GM21526 (cell line): Measurements from ENCODE around the gene ATG12.
A peak's percentile ranks its signal among the peaks of the same experiment; 100 is the strongest.
"Not testable (repeated sequence)": the region's sequence is repeated elsewhere in the genome, so short reads cannot be mapped to it uniquely, and the experiment has no call there.

ENCODE experiments used
- ATAC-seq: cut with Tn5 transposase; IDR thresholded peaks from one replicate; pipeline ENCODE4 v1.9.1; 2021; ENCODE audit warnings: moderate library complexity; ENCODE audit not compliant: unreplicated experiment, low FRiP score

Gene ATG12

DNA sequence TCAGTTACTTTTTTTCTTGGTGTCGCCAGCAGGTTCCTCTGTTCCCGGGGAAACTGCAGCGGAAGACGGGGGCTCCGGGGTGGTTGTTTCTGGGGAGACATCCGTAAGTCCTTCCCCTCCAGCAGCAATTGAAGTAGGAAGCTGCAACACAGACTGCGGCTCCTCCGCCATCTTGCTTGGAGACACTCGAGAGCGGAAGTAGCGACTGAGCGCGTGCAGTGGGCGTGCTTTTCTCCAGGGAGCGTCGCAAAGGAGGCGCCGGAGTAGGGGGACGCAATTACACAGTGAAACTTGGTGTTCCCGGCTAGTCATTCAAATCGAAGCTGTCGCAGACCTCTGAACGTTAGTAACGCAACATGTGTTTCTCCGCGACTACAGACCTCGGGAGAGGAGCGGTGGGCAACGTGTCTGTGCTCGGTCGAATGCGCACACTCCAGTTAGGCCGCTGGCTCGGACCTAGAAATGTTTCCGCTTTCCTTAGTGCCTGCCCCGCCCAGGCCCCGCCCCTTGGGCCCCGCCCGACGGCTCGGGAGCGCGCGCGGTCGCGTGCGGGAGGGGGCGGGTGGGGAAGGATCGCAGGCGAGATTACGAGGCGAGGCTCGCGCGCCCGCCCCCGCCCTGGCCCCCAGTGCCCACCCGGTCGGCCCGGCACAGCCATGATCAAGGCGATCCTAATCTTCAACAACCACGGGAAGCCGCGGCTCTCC, at the start of gene ATG12, which contains the start of gene AP3S1:
Gene ATG12, minus strand, starts transcription at position 184 of the 707 bp plus-strand sequence. Its CDS starts 13 bp downstream, at position 171.
Gene AP3S1, plus strand, starts transcription at position 554 of the 707 bp plus-strand sequence. Its CDS starts 103 bp downstream, at position 657.
- peak; percentile 85 for ATAC-seq

DNA sequence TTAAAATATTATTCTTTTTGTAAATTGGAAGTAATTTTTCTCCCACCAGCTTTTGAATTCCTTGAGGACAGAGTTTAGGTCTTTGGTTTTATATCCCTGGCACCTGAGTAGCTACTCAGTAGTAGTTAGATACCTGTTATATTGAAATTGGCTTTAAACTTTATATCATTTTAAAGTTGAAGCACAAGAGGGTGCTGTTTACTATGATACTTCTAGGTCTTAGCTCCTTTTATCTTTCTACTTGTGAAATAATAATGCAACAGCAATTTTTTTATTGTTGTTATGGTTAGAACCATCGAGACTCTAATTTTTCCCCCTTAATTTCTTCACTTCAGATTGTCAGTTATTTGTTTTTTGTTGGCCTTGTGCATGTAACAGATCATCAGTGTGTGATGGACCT, 46.7 kb upstream of the ATG12 start:
- ATAC-seq = no peak

DNA sequence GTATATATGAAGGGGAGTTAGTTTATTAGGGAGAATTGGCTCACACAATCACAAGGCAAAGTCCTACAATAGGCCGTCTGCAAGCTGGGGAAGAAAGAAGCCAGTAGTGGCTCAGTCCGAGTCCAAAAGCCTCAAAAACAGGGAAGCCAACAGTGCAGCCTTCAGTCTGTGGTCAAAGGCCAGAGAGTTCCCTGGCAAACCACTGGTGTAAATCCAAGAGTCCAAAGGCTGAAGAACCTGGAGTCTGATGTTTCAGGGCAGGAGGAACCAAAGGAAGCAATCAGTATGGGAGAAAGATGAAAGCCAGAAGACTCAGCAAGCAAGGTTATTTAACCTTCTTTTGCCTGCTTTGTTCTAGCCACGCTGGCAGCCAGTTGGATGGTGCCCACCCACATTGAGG, 43.8 kb upstream of the ATG12 start:
- not testable (repeated sequence) for ATAC-seq

DNA sequence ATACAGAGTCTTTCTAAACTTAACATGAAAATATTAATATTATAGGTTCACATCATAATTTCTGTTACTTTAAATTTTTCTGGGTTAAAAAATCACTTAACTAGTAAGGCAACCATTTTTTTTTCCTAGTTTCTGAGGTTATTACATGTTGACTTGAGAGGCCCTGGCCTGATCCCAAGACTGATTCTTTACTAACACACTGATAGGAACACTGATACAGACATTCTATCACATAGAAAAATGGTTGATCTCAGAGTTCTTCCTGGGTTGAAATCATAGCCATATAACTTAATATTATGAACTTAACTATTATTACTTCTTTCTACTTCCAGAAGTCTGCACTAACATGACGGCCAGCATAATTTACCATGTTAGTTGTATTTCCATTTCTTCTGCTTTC, 43.3 kb upstream of the ATG12 start:
- no peak for ATAC-seq

DNA sequence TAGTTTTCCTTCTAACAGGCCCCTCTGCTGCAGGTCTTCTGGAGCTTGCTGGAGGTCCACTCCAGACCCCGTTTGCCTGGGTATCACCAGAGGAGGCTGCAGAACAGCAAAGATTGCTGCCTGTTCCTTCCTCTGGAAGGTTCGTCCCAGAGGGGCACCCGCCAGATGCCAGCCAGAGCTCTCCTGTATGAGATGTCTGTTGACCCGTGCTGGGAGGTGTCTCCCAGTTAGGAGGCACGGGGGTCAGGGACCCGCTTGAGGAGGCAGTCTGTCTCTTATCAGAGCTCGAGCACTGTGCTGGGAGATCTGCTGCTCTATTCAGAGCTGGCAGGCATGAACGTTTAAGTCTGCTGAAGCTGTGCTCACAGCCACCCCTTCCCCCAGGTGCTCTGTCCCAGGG, 41.1 kb upstream of the ATG12 start:
- not testable (repeated sequence) for ATAC-seq

DNA sequence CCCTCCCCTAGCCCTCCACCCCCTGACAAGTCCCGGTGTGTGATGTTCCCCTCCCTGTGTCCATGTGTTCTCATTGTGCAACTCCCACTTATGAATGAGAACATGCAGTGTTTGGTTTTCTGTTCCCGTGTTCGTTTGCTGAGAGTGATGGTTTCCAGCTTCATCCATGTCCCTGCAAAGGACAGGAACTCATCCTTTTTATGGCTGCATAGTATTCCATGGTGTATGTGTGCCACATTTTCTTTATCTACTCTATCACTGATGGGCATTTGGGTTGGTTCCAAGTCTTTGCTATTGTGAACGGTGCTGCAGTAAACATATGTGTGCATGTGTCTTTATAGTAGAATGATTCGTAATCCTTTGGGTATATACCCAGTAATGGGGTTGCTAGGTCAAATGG, 36.0 kb upstream of the ATG12 start:
- ATAC-seq = not testable (repeated sequence)

DNA sequence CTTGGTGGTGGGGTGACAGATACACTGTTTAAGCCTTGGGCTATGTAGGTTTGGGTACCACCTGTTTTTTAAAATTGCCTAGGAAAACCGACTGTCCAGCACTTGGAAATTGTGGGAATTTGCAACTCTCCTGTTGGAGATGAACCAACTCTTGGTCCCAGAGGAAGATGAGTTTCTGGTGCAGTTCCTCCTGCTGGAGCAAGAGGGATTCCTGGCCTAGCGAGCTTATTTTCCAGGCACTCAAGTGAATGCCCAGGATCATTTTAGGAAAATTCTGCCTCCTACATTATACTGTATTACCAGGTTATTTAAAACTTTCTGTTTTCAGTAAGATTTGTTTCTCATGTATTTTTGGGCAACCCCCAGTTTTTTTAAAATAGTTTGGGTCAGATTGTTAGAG, 34.1 kb upstream of the ATG12 start:
- ATAC-seq = no peak

DNA sequence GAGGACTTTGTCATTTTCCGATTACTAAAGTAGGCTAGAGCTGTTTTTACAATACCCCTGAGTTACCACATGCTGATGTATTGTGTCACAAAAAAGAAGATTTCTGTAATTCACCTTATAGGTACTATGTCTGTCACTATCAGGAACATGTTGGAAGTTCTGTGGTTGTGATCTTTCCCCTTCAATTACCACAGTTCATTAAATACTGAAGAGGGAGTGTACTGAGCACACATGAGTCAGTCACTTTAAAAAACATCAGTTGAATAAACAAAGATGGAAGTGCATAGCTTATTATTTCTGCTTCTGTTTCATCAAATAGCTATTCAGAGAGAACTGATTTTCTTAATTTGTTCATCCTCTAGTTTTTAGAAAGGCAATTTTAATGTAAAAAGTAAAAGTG, 32.0 kb upstream of the ATG12 start:
- no peak for ATAC-seq

DNA sequence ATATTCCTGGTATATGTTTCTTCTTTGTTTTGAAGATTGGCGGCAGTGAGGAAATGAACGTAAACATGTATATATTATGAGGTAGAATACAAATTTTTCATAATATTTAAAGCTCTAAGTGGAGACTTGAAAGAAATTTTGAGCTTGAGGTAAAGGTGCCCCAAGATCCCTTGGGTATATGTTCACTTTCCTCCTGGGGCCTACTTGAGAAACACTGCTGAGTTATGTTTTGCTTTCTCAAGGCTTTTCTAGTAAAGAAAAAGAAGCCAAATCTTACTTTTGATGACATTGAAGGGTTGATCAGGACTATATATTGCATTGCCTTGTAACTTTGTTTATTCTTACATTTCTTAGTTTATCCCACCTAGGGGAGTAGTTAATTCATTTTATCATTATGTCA, 31.1 kb upstream of the ATG12 start:
- ATAC-seq = no peak

DNA sequence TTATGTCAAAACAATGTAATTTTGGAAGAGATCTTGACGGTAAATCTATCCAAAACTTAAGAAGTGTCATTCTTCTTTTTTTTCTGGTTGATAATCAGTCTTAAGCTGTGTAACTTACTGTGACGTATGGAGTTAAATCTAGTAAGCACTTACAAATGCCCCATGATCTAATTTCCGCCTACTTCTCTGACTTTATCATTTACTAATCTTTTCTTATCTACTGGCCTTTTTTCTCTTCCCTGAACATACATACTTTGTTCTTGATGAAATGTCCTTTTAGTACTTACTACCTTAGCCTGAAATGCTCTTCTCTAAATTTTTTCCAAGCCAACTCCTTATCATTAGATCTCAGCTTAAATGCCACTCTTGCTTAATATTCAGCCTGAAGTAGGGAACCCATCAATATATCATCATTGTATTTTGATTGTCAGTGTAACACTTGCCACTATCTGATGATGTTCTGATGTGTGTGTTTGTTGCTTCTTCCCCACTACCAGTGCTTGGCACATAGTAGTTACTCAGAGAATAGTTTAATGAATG, 28.0 kb upstream of the ATG12 start:
- ATAC-seq = no peak

DNA sequence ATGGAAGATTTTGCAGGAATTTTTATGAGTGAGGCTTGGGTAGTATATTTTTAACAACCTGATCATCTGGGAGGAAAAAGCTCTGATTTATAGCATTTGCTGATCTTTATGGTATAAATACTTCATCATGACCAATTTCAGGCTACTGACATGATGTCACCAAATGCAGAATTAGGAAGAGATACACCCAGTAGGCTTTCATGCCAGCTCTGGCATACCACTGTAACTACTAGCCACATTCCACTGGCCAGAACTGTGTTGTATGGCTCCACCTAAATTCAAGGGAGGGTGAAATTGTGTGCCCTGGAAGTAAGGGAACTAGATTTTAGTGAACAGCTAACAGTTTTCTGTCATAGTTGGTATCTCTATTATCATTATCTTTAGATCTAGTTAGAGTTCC, 18.0 kb upstream of the ATG12 start:
- ATAC-seq = no peak

DNA sequence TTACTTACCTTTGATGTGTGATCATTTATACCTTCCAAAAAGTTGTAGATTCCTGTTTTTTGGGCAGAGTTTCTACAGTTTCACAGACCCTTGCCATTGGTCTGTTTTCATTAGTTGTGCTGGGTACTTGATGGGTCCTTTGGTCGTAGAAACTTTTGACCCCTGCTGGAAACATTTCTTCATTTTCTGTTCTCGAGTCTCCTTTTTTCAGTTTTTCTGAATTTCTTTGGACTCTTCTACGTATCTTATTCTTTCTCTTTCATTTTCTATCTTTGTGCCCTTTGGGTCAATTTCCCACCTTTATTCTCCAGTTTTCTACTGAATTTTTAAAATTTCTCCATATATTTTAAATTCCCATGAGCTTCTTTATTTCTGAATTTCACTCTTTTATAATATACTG, 17.0 kb upstream of the ATG12 start:
- no peak for ATAC-seq

DNA sequence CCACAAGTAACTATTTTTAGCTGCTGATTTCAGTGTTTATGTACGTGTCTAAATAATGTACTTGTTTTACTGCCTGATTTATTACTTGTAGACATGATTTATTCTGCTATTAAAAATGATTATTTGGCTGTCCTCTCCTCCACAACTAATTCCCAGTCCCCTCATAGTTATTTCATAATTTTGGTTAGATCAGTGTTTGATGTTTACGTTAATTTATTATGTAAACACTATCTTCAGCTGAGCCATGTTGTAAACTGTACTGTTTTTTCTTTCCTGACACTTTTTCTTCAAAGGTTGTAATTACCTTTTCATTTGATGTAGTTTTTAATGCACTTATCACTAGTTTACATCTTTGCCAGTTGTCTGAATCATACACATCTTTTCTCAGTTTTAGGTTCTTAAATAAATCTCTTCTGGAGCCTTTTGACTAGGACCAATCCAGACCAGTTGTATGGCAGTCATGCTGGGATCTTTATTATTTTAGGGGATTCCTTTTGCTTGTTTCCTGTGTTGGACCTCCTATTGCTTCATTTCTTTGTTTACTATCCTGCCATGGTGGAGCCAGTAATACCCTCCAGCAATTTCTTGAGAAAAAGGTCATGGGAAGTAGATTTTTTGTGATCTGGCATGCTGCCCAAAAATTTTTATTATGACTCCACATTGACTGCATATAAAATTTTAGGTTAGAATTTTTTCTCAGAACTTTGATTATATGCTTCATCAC, 16.4 kb upstream of the ATG12 start:
- no peak for ATAC-seq

DNA sequence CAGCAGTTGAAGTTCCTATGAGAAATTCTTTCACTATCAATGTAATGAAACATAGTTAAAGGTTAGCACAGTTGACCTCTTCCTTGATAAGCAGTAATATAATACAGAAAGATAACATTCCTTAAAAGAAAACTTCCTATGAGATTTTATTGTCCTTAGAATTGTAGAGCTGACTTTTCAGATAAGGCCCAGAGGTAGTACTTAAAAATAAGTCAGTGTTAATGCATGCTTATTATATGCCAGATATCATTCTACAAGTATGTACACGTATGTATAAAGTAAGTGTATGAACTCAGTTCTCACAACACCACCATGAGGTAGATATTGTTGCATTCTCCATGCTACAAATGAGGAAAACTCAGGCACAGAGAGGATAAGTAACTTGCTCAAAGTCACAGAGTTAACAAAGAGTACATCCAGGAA, 15.7 kb upstream of the ATG12 start:
- no peak for ATAC-seq

DNA sequence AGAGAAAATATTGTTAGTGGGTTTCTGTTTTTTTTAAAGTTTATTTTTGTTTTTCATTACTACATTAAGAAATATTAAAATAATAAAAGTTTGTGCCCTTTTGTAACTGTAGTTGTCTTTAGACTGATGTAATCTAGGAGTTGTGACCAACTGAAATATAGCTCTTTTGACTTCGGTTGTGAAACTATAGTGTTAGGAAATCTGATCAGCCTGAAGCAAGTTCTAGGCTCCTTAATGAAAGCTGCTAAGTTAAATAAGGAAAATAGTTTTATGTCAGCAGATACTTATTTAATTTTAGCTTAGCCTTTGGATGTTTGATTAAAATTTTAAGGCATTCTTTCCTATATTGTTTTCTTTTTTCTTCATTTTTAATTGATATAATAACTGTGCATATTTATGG, 14.6 kb upstream of the ATG12 start:
- ATAC-seq = no peak

DNA sequence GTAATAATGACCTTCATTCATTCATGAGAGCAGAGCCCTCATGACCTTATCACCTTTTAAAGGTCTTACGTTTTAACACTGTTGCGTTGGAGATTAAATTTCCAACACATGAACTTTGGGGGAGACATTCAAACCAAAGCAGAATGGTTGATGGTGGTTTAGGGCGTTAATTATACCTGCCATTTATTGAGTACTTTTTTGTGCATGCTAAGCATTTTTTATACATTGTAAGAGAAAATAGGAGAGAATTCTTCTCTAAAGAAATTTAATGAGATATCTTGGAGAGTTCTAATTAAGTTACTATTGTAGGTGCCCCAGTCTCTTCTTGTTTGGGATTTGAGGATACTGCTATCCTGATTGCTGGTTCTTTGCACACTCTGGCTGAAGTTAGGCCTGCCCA, 12.8 kb upstream of the ATG12 start:
- ATAC-seq = no peak

DNA sequence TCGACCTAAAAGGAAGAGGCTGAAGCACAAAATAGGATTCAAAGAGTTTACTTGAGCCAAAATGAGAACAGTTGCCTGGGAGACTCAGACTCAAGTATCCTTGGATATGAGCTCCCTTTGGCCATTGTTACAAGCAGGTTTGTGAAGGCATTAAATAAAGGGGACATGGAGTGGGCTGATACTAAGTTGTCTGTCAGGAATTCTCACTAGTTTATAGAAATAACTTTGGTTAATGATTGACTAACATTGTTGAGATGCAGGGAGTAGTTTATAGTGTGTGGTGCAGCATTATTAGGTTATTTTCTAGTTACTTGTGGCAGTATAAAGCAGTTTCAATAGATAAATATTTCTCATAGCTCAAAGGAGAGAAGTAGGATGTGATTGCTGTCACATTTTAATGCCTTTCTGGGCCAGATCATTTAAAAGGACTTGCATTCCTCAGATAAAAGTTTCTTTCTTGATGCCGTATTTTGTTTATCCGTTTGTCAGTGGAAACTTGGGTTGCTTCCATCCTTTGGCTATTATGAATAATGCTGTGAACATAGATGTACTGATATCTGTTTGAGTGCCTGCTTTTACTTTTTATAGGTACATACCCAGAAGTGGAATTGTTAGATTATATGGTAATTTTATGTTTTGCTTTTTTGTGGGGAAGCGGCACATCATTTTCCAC, 9.5 kb upstream of the ATG12 start:
- no peak for ATAC-seq

DNA sequence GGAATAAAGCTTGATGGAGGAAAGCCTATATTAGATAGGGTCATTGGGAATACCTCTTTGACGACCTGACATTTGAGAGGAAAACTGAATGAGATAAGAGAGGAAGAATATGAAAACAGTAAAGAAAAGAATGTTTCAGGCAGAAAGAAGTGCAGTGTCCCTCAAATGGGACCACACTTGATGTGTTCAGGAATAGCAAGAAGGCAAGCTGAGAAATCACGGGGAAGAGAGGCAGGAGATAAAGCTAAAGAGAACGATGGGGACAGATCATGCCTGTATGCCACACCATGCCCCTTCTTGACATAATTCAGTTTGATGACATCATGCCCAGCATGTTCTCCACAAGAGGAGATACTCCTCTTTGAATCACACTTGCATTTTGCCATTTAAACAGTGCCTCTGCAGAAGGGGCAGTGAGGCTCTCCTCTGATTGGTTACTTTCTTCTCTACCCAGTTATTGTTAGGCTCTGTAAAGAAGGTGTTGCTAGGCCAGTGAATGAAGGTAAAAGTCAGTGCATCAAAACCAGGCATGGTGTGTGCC, 8.0 kb upstream of the ATG12 start:
- no peak for ATAC-seq

DNA sequence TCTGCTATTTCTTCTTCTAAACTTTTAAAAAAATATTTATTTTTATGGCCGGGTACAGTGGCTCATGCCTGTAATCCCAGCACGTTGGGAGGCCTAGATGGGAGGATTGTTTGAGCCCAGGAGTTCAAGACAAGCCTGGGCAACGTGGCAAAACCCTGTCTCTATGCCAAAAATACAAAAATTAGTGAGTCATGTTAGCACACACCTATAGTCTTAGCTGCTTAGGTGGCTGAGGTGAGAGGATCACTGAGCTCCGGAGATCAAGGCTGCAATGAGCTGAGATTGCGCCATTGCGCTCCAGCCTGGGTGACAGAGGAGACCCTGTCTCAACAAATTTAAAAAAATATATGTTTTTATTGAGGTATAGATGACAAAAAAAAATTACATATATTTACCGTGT, 5.9 kb upstream of the ATG12 start:
- ATAC-seq = no peak

DNA sequence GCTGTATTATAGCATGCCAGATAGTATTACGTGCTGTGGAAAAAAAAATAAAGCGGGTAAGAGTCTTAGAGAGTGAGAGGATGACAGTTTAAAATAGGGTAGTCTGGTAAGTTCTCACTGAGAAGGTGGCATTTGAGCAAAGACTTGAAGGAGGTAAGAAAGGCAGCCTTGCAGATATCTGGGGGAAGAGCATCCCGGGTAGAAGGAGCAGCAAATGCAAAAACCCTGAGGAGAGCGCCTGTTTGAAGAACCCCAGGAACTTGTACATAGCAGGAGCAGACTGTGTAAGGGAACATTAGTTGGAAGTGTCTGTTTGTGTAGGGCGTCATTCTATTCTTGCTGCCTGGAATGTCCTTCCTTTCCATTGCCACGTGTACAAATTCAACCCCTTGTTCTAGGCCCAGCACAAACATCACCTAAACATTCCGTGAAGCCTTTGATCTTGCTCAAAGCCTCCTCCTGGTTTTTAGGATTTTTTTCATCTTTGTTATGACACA, 3.0 kb upstream of the ATG12 start:
- no peak for ATAC-seq
